Measurements from ENCODE around the gene CARD10. TPM values are rescaled to one million over a fixed set of nuclear protein-coding genes. Genes with fewer than 3 reads are reported as not detected.
A peak's percentile ranks its signal among the peaks of the same experiment; 100 is the strongest.

Gene CARD10
- total RNA-seq, 1 donor: 3.0 TPM

- no peak for TF ChIP-seq CTCF (IDR thresholded peaks at IDR 0.05; ENCODE audit: insufficient read depth, low read depth, low read length)
- no peak overlapping the region for H3K4me3 ChIP-seq (ENCODE audit: low read depth, low read length)
- DNase-seq (ENCODE audit: low read depth): no peak
Observed at GRCh38 chr22:37503850-37504249, 15.4 kb downstream of the CARD10 start.

GRCh38 chr22:37503183-37503683 lies 16.0 kb downstream of the CARD10 start:
- TF ChIP-seq CTCF (IDR thresholded peaks at IDR 0.05; ENCODE audit: insufficient read depth, low read depth, low read length): no peak
- DNase-seq (ENCODE audit: low read depth): no peak
- H3K4me3 ChIP-seq (ENCODE audit: low read depth, low read length): no peak overlapping the region

DNA sequence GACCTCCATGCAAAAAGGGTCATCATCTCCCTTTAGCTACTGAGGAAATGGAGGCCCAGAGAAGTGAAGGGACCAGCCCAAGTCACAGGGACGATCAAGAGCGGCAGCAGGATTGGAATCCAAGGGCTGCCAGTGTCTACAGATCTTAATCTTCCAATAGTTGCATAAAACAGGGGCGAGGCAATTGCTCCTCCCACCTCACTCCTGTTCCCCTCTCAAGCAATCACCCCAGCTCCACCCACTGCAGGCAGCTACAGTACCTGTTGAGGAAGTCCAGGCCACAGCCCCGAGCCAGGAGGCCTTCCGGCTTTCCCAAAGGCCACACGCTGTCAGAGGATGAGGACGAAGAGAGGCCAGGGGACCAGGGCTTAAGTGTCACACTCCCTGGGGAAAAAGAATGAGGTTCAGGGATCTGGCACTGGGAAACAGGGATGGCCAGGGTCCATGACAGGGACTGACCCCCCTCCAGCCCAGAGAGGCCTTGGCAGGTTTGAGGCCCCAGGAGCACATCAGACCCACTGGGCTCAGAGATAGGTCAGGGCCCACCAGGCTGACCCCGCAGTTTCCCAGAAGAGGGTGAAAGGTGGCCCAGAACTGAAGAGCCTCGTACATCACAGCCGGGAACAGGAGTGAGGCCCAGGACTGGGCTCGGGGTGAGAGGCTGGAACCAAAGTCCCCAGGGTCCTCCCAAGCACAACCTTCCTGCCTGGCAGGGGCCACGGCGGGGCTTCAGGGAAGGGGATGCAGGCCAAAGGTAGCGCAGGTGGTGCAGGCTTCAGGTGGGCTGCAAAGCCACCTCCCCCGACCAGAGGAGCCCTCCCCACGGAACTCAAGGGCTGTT lies 16.7 kb downstream of the CARD10 start:
- DNase-seq (ENCODE audit: low read depth): no peak
- H3K4me3 ChIP-seq (ENCODE audit: low read depth, low read length): no peak overlapping the region
- no peak for TF ChIP-seq CTCF (IDR thresholded peaks at IDR 0.05; ENCODE audit: insufficient read depth, low read depth, low read length)

DNA sequence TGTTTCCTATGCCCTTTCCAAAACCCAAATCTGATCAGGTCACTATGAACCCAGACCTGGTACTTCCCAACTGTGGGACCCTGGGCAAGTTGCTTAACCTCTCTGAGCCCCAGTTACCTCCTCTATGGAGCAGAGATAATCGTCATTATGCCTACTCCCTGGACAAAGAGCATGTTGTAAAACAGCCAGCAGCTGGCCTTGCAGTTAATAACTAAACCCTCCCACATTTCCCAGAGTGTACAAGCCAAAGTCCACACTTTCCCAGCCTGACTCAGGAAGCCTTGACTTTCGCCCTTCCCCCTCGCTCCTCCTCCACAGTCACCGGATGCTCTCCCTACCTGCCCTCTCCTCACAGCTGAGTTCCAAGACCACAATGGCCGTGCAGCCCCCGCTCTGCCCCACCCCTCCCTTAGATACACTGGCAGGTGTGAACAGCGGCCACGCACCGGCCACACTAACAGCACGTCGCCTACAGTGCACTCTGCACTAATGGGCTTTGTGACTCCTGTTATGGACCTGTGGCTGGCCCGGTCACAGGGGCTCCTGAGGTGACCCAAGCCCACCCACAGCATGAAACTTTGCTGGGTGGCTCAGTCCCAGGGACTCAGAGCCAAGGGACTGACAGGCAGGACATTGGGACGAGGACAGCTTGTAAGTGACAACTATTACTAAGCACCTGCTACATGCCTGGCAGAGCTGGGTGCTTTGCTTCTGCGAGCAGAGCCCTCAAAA lies 17.4 kb downstream of the CARD10 start:
- H3K4me3 ChIP-seq (ENCODE audit: low read depth, low read length): no peak overlapping the region
- peak; percentile 94 for DNase-seq (ENCODE audit: low read depth)
- no peak for TF ChIP-seq CTCF (IDR thresholded peaks at IDR 0.05; ENCODE audit: insufficient read depth, low read depth, low read length)

DNA sequence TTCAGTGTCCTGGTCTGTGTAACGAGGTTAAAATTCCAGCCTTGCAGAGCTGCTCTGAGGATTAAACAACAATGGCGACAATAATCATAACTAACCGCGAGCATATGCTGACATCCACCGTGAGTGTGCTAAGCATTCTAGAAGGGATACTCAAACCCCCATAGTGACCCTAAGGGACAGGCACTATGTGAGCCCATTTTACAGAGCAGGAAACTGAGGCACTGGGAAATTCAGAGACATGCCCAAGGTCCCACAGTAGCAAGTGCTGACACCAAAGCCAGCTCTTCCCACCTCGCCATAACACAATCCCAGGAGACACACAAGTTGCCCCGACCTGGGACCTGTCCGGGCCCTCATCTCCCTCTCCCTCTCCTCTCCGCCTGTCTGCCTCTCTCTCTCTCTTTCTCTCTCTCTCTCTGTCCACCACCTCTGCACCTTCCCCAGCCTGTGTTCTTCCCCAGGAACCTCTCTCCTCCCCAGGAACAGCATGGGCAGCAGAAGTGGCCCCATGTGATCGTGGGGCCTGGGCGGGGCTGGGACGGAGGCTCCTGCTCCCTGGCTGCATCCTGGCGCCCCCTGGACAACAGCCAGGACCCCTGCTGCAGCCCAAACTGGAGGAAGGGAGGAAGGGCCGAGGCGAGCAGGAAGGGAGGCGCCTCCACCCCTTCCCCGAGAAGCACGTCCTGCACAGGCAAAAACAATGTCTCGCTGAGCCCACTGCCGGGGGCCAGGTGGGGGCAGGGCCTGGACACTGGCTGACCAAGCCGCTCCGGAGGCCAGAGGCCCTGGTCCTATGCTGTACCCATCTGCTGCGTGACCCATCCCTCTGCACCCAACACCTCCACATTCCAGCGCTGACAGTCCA lies 18.2 kb downstream of the CARD10 start:
- no peak overlapping the region for H3K4me3 ChIP-seq (ENCODE audit: low read depth, low read length)
- no peak for DNase-seq (ENCODE audit: low read depth)
- no peak for TF ChIP-seq CTCF (IDR thresholded peaks at IDR 0.05; ENCODE audit: insufficient read depth, low read depth, low read length)

DNA sequence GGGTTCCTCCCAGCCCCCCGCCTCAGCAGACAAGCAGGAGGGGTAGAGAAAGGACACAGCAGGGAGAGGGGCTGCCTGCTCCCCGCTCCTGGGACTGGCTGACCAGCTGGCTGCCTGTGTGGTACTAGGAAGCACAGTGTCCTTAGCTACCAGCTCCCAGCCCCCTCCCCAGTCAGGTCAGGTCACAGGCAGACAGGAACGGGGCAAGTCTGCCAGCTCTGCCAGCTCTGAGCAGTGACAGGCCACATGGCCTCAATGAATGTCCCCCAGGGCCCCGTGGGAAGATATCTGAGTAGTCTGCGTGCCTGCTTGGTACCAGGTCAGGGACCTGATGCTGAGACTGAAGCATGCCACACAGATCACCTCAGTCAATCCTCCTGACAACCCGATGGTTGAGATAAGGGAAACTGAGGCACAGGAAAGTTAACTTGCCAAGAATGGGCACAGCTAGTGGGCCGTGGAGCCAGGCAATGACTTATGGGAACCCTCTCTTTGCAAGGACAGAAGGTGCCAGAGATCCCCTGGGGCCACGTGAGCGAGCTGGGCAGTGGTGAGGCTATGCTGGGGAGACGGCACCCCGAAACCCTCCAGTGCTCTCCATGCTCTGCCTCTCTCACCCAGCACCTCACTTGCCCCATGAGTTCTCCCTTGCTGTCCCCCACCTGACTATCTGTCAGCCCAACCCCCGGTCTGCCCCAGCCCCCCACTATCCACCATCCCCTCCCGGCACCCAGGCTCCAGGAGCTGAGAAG lies 19.2 kb downstream of the CARD10 start:
- no peak for TF ChIP-seq CTCF (IDR thresholded peaks at IDR 0.05; ENCODE audit: insufficient read depth, low read depth, low read length)
- no peak overlapping the region for H3K4me3 ChIP-seq (ENCODE audit: low read depth, low read length)
- DNase-seq (ENCODE audit: low read depth): no peak

All from fibroblast of villous mesenchyme (primary cell).